G401 (cell line): ENCODE measurements around the gene SMIM43. TPM values are rescaled to one million over a fixed set of nuclear protein-coding genes. Genes with fewer than 3 reads are reported as not detected.

ENCODE experiments used
- DNase-seq: peaks from one replicate; pipeline ENCODE4 v3.0.0-alpha.2; 2015; ENCODE audit warnings: low spot score
- in situ Hi-C: cut with HindIII; loops from 2 replicates; pipeline ENCODE4 v1.10.0; 2016; ENCODE audit warnings: low sequenced_read_pairs, mixed read lengths
- total RNA-seq: library from RNA; depleted of rRNA; stranded (reverse); fragments of >200 nt; shearing (Covaris generic); gene quantifications from 2 replicates; pipeline ENCODE4 v1.2.3, GENCODE V29; 2014; rRNA removed

The SMIM43 gene
- not detected in 2 replicates for total RNA-seq

- no peak for DNase-seq
- in situ Hi-C loops, result no loop called here
Measured at GRCh38 chr4:121764702-121765367, at the start of gene SMIM43. Gene SMIM43 (minus strand): TSS chr4:121765164. CDS start chr4:121765105, 59 bp downstream.

- DNase-seq, result no peak
- in situ Hi-C loops, result no loop called here
Measured at GRCh38 chr4:121814756-121815155, 49.8 kb upstream of the SMIM43 start.

GRCh38 chr4:121811122-121811521 is 46.2 kb upstream of the SMIM43 start:
- in situ Hi-C loops, result no loop called here
- no peak for DNase-seq

GRCh38 chr4:121806411-121806810 is 41.4 kb upstream of the SMIM43 start:
- no peak for DNase-seq
- in situ Hi-C loops, result no loop called here

GRCh38 chr4:121801715-121802075 is 36.7 kb upstream of the SMIM43 start:
- in situ Hi-C loops, result no loop called here

DNA sequence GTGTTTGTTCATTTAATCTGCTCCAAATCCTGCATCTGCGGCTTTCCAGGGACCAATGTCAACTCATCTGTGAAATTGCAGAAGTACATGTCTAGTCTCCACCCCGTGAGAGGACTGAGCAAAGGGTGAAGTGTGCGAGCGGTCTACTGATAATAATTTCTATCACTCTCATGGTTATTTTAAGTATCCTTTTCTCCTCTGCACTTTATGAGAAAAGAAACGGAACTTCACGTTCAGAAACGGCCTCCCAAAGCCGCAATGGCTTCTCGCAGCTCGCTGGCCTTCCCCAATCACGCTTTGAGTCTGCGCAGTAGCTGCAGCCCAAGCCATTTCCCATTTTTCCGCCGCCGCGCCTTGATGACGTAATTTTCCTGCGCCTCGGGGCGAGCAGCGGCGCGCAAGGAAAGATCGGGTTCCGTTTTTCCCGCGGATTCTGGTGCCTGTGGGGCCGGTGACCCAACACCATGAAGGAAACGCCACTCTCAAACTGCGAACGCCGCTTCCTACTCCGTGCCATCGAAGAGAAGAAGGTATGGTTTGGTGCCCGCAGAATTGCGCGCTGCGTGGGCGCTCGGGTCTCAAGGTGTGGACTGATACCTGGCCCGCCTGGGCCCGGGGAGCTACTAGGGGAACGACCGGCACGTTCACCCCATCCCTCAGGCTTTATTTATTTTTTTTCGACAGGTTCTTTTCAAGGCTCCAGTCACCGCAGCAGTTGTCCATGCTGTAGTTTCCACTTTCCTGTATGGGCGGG is 36.2 kb upstream of the SMIM43 start, which contains the start of gene EXOSC9:
TSS of gene EXOSC9 (plus strand) at position 363 of the 754 bp plus-strand sequence. CDS start at position 465, 102 bp downstream.
- in situ Hi-C loops, result no loop called here
- peak; percentile 89 for DNase-seq

More at GRCh38 chr4:121801715-121802075, 36.7 kb upstream of the SMIM43 start:
- no peak for DNase-seq

DNA sequence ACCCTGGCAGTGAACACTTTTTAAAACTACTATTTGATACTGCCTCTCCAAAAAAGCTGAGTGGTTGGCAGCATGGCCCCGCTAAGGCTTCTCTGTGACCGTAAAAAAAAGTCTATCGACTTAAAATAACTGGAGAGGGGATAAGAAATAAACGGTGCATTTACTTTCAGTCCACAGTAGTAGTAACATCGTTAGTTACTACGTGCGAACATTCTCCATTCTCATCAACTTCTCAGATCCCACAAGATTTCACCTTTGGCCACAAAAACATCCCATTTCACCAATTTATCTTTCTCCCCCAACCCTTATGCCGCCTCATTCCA is 35.6 kb upstream of the SMIM43 start:
- DNase-seq, result no peak
- in situ Hi-C loops, result no loop called here

GRCh38 chr4:121799867-121800501 is 35.0 kb upstream of the SMIM43 start:
- in situ Hi-C loops, result no loop called here
- no peak for DNase-seq

DNA sequence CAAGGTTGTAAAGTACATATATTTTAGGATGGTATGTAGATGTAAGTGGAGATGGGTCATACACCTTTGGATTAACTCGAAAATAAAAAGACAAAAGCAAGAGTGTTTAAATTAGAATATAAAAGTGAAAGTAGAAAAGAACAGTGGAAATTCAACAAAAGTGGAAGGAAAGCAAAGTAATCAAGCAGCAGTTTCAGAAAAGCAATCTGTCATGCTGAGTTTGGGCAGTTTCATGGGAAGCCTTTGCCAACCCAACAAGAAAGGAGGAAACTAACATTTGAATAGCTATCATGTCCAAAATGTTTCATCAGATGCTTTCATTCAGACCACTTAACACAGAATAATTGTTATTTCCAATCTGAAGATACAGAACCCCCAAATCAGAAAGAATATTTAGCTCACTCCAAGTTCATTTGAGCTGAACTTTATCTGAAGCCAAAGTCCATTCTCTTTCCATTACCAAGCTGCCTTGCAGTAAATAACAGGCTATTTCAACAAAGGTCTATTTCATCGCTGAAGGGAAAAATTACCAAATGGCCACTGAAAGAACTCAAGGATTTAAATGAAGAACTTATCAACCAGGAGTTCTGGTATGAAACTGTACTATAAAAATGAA is 34.4 kb upstream of the SMIM43 start:
- no peak for DNase-seq
- in situ Hi-C loops, result no loop called here

DNA sequence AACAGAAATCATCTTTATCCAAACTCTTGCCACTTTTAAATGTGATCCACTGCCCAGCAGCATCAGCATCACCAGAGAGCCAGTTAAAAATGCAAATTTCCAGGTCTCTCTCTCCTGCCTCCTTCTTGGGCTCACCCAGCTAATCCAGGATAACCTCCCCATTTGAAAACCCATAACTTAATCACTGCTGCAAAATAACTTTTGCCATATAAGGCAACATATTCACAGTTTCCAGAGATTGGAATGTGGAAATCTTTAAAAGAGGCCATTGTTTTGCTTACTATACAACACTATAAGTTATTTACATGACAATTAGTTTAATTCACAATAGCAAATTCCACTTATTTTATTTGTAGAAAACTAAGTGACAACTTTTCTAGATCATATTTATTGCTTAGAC is 31.3 kb upstream of the SMIM43 start:
- in situ Hi-C loops, result no loop called here
- no peak for DNase-seq

GRCh38 chr4:121794505-121795188 is 29.7 kb upstream of the SMIM43 start:
- in situ Hi-C loops, result no loop called here
- no peak for DNase-seq

- DNase-seq, result no peak
- in situ Hi-C loops, result no loop called here
Measured at GRCh38 chr4:121792966-121793365, 28.0 kb upstream of the SMIM43 start.

DNA sequence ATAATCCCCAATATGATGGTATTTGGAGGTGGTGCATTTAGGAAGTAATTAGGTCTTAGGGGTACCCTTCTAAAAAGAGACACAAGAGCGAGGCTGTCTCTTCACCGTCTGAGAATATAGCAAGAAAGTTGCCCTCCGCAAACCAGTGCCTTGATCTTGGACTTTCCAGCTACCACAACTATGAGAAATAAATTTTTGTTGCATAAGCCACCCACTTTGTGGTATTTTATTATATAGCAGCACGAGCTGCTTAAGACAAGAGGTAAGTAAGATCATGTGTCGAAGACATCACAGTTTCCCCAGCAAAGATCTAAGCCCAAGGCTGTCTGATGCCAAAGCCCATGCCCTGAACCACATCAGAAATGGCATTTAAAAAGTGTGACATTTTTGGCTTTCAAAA is 26.5 kb upstream of the SMIM43 start:
- no peak for DNase-seq
- in situ Hi-C loops, result no loop called here

DNA sequence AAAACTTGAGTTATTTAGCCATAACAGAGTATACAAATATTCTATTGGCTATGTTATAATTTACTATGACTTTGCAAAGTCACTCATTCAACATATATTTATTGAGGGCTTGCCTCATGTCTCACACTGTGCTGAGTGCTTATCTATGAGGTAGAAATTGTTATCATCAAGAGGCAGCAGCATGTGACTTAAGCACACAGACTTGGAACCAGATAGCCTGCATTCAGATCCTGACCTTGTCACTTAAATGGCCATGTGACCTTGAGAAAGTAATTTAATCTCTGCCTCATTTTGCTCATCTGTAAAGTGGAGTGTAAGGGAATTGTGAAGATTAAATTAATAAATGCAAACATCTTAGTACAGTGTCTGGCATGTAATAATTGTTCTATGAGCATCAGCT is 26.0 kb upstream of the SMIM43 start:
- in situ Hi-C loops, result no loop called here
- no peak for DNase-seq

- in situ Hi-C loops, result no loop called here
- no peak for DNase-seq
Measured at GRCh38 chr4:121789960-121790829, 25.2 kb upstream of the SMIM43 start.

- DNase-seq, result no peak
- in situ Hi-C loops, result no loop called here
Measured at GRCh38 chr4:121789455-121789854, 24.5 kb upstream of the SMIM43 start.

DNA sequence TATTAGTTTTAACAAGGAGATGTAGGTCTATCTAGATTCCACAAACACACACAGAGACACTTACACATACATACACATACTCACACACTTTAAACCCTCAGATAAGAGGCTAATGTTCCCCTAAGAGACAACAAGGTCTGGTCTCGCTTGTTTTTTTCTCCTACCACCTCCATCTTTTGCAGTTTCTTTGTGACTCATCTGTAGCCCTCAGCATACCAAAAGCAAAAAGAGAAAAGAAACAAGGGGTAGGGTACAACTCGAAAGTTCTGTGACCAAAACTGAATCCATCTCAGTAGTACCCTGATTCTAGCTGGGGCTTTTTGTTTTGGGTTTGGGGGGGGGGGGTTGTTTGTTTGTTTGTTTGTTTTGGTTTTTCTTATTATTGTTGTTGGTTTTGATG is 23.9 kb upstream of the SMIM43 start:
- in situ Hi-C loops, result no loop called here
- no peak for DNase-seq

DNA sequence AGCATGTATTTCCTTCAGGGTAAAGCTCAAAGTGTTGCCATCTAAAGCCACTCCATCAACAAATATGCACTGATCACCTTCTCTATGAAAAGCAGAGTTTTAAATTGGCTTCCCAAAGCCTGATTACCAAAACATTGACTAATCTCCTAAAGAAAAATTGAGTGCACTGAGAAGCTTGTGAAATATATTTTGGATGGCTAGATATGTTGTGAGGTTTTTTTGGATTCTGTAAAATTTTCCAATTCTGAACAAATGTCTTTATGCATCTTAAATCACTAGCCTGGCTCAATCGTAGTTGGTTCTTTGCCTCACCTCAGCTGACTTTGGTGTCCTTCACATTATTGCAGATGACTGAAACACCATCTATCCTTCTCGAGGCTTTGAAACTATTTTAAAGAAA is 21.3 kb upstream of the SMIM43 start:
- no peak for DNase-seq
- in situ Hi-C loops, result no loop called here

DNA sequence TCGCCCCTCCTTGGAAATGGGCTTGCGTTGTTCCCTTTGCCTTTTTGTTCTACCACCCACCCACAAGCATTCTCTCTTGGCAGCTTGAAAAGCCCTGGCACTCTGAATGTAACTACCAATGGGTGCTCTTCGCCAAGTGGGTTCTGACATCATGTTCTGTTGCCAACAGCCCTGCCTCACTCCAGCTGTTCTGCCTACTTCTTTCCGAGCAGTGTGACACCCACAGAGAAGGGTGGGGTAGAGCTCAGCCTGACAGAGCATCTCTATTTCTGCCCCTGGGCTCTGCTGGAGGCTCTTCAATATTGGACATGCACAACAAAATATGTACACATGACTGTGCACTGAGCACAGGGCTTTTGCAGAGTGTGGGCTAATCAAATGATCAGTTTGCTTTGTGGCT is 20.5 kb upstream of the SMIM43 start:
- DNase-seq, result no peak
- in situ Hi-C loops, result no loop called here
